Upper lobe of left lung (tissue), 6 donors: ENCODE measurements around the gene STAT4. TPM values are rescaled to one million over a fixed set of nuclear protein-coding genes. Genes with fewer than 3 reads are reported as not detected.

Source experiments
- ATAC-seq, 2 donors: fragments of 200-7000 bp; cut with Tn5 transposase; one replicate each; pipeline ENCODE4 v1.9.1; 2022; ENCODE audit warnings: mild to moderate bottlenecking in 2 of 2, moderate library complexity in 2 of 2; ENCODE audit not compliant: low FRiP score in 2 of 2
- DNase-seq, 2 donors: peaks; one replicate each; pipeline ENCODE4 v3.0.0-alpha.2; 2019 to 2020
- H3K27ac ChIP-seq, 4 donors: fragments of 200-600 bp; sonication (generic); one replicate each; pipeline ENCODE4 v1.5.1; 2016 to 2019
- H3K27me3 ChIP-seq, 4 donors: fragments of 200-600 bp; sonication (generic); one replicate each; pipeline ENCODE4 v1.5.1; 2017 to 2019
- H3K36me3 ChIP-seq, 4 donors: fragments of 200-600 bp; sonication (generic); one replicate each; pipeline ENCODE4 v1.5.1; 2016 to 2019
- H3K4me1 ChIP-seq, 4 donors: fragments of 200-600 bp; sonication (generic); one replicate each; pipeline ENCODE4 v1.5.1; 2018 to 2019
- H3K4me3 ChIP-seq, 4 donors: fragments of 200-600 bp; sonication (generic); one replicate each; pipeline ENCODE4 v1.5.1; 2017 to 2019; ENCODE audit warnings: mild to moderate bottlenecking in 2 of 4, moderate library complexity in 1 of 4
- H3K9me3 ChIP-seq, 4 donors: fragments of 200-600 bp; sonication (generic); one replicate each; pipeline ENCODE4 v1.5.1; 2018 to 2019
- CTCF ChIP-seq, 6 experiments: fragments of 450-650 bp in 4 of 6; fragments of 200-600 bp in 2 of 6; sonication (generic) in 2 of 6; IDR thresholded peaks; one replicate each; pipeline ENCODE4 v1.5.1; 2016 to 2019; ENCODE audit warnings: antibody characterized with exemption in 6 of 6
- EP300 ChIP-seq, 4 donors: sonication (generic); formaldehyde crosslinking; IDR thresholded peaks; one replicate each; pipeline ENCODE4 v1.5.1; 2017; ENCODE audit warnings: antibody characterized with exemption in 4 of 4, control low read depth in 2 of 4
- POLR2A ChIP-seq, 4 donors: fragments of 450-650 bp; IDR thresholded peaks; one replicate each; pipeline ENCODE4 v1.5.1; 2016 to 2017; ENCODE audit warnings: antibody characterized with exemption in 4 of 4, mild to moderate bottlenecking in 2 of 4
- POLR2AphosphoS5 ChIP-seq, 2 donors: sonication (generic); formaldehyde crosslinking; IDR thresholded peaks; one replicate each; pipeline ENCODE4 v1.5.1; 2017; ENCODE audit warnings: antibody characterized with exemption in 2 of 2
- WGBS, 2 donors: methylation state at CpG; one replicate each; pipeline ENCODE4 v1.1.5; 2017 to 2018; 5-methylcytosine and 5-hydroxymethylcytosine counted together
- total RNA-seq, 6 donors: library from RNA; depleted of rRNA in 4 of 6; stranded (reverse); fragments of >200 nt in 4 of 6; gene quantifications; one replicate each; pipeline versions ENCODE4 v1.1.0 to v1.2.1, GENCODE V29; 2016 to 2021
- donor health status: DM: no; HTN: no; CAD: no; lungs with moderate emphysema.
- donor health status: DM: no; HTN: yes; CAD: no; lungs with severe emphysema.

Gene STAT4
- total RNA-seq, 6 donors from 2014 or later = 3.6 to 11.9 (median 6.0) TPM

DNA sequence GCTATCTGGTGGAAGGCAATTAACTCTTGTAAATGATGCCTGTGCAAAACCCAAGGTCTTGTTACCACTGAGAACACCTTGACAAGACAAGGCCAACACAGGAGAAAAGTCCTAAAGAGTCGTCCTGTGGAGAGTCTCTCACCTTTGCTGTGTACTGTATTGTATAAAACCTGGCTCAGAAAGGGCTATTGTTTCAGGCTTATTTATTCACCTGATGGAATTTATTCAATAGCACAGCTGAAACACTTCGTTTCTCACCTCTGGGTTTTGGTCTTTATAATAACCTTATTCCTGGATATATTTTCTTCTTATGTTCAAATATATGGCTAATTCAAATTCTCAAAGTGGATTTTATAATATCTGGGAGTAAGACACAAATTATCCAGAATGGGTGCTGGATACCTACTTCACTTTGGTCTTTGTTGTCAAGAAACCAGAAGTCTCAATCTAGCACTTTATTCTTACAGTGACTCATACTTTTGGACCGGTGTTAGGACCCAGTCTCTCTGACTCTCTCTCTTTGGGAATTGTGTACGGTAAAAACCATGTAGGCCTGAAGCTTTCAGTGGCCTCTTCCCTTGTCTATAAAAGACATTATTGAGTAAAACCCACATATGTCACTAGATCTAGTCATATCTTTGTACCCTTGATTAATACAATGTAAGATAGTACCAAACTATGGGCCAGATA, 16.1 kb upstream of the STAT4 start:
- 66 to 72% methylated on average over 4 of the region's 4 CpGs for WGBS, 2 donors
- Histone ChIP-seq H3K36me3 (no peaks in the 10 kb centered on the region), H3K27me3 (no peaks in the 10 kb centered on the region), H3K9me3 (no peaks in the 10 kb centered on the region), H3K4me3 (no peak overlapping the region), H3K4me1 (peaks cover 36 to 43% (median 40%) of the 10 kb centered on the region in 4 donors), H3K27ac (peak overlapping the region; percentile 8 to 49 (median 44))
- TF ChIP-seq POLR2AphosphoS5 (IDR thresholded peaks at IDR 0.05) (no peak), EP300 (IDR thresholded peaks at IDR 0.05) (no peak), CTCF (IDR thresholded peaks at IDR 0.05) (no peak), POLR2A (IDR thresholded peaks at IDR 0.05) (no peak)
- ATAC-seq (peak in 1 of 2 donors; percentile 12), DNase-seq (no peak)

- peak; percentile 64 to 71 for ATAC-seq
- H3K4me1 ChIP-seq = peaks cover 33 to 38% (median 34%) of the 10 kb centered on the region in 4 donors
- H3K36me3 ChIP-seq = no peaks in the 10 kb centered on the region
- no peaks in the 10 kb centered on the region for H3K27me3 ChIP-seq
- peak overlapping the region; percentile 39 to 49 (median 45) for H3K27ac ChIP-seq
- DNase-seq = no peak
- WGBS, 2 donors = 47% methylated on average over 4 of the region's 4 CpGs
- peak in 1 of 2 donors; percentile 45 for TF ChIP-seq POLR2AphosphoS5 (IDR thresholded peaks at IDR 0.05)
- TF ChIP-seq EP300 (IDR thresholded peaks at IDR 0.05) = peak in 1 of 4 donors; percentile 53
- TF ChIP-seq POLR2A (IDR thresholded peaks at IDR 0.05) = no peak
- no peak overlapping the region for H3K4me3 ChIP-seq
- H3K9me3 ChIP-seq = no peaks in the 10 kb centered on the region
Observed at GRCh38 chr2:191166111-191166755, 15.4 kb upstream of the STAT4 start.

DNA sequence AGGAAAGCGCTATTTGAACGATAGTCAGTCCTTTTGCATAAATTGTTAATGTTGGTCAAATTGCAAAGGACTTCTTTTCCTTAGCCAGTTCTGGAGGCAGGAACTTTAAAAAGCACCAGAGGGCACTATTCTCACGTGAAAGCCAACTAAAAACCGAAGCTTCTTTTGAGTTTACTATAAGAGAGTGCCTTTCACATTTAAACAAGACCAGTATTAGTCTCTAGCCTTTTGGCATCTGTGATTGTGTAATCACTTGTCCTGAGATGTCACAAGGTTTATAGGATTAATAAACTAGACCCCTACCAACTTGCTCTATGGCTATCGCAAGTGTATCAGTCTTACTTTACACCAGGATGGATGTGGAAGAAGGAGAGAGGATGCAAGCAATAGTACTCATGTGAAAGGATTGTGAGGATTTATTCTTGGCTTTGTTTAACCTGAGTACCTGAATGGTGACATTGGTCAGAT, 14.4 kb upstream of the STAT4 start:
- ATAC-seq (peak; percentile 82 to 88), DNase-seq (no peak)
- Histone ChIP-seq H3K9me3 (no peaks in the 10 kb centered on the region), H3K4me1 (peaks cover 27 to 38% (median 31%) of the 10 kb centered on the region in 4 donors), H3K27ac (peak overlapping the region in 3 of 4 donors; percentile 13 to 48 (median 42)), H3K27me3 (no peaks in the 10 kb centered on the region), H3K4me3 (no peak overlapping the region), H3K36me3 (no peaks in the 10 kb centered on the region)
- TF ChIP-seq POLR2A (IDR thresholded peaks at IDR 0.05) (no peak), EP300 (IDR thresholded peaks at IDR 0.05) (no peak), CTCF (IDR thresholded peaks at IDR 0.05) (peak; percentile 27 to 70 (median 54)), POLR2AphosphoS5 (IDR thresholded peaks at IDR 0.05) (no peak)
- 16 to 20% methylated on average over 5 of the region's 5 CpGs for WGBS, 2 donors

DNA sequence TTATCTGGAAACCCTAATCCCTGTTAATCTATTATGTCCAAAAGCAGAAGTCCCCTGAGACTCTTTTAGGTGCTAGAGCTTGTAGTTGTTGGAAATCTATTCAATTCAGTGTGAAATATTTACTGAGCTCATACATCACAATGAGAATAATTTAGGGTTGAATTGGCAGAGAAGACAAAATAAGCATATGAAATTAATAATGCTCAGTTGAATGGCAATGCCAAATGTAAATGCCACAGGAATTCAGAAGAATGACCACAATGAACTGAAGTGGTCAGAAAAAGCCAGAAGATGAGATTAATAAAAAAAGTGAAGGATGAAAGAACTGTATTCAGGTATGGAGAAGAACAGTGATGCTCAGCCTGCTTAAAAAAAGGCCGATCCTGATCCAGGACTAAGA, 8.0 kb upstream of the STAT4 start:
- Histone ChIP-seq H3K36me3 (no peaks in the 10 kb centered on the region), H3K4me3 (no peak overlapping the region), H3K9me3 (no peaks in the 10 kb centered on the region), H3K27me3 (no peaks in the 10 kb centered on the region), H3K4me1 (no peaks in the 10 kb centered on the region), H3K27ac (no peak overlapping the region)
- ATAC-seq (no peak), DNase-seq (no peak)
- TF ChIP-seq POLR2A (IDR thresholded peaks at IDR 0.05) (no peak), CTCF (IDR thresholded peaks at IDR 0.05) (no peak), EP300 (IDR thresholded peaks at IDR 0.05) (no peak), POLR2AphosphoS5 (IDR thresholded peaks at IDR 0.05) (no peak)
- WGBS, 2 donors = 96 to 100% methylated on average over 1 of the region's 1 CpG

- DNase-seq = no peak
- Histone ChIP-seq H3K36me3 (no peaks in the 10 kb centered on the region), H3K4me3 (no peak overlapping the region), H3K9me3 (no peaks in the 10 kb centered on the region), H3K27me3 (no peaks in the 10 kb centered on the region), H3K4me1 (no peaks in the 10 kb centered on the region), H3K27ac (no peak overlapping the region)
- TF ChIP-seq POLR2A (IDR thresholded peaks at IDR 0.05) = no peak
- no peak for TF ChIP-seq CTCF (IDR thresholded peaks at IDR 0.05)
- no peak for TF ChIP-seq EP300 (IDR thresholded peaks at IDR 0.05)
- WGBS, 2 donors = 34 to 58% methylated on average over 2 of the region's 2 CpGs
- peak; percentile 51 to 65 for ATAC-seq
Observed at GRCh38 chr2:191158193-191158592, 7.4 kb upstream of the STAT4 start.
